Stimulated activated naive CD8-positive, alpha-beta T cell treated with anti-CD3 and anti-CD28 coated beads, Interleukin-15, amount 100 ng/mL, for 72 hours (primary cell): ENCODE results near the gene NREP.

Experiments used
- ATAC-seq: fragments of 150-1000 bp; cut with Tn5 transposase; 2 replicates; pipeline ENCODE4 v1.10.0; 2021; ENCODE audit warnings: mild to moderate bottlenecking, moderate library complexity
- DNase-seq, 2 donors: peaks; one replicate each; pipeline ENCODE4 v3.0.0; 2021 to 2022
- H3K27ac Mint-ChIP-seq, 2 donors: one replicate each; pipeline ENCODE4 v1.8.0; 2022; ENCODE audit warnings: mild to moderate bottlenecking in 2 of 2, mixed read lengths in 2 of 2, moderate library complexity in 2 of 2
- H3K27me3 Mint-ChIP-seq: one replicate; pipeline ENCODE4 v1.8.0; 2022; ENCODE audit warnings: mixed read lengths
- H3K4me1 Mint-ChIP-seq: one replicate; pipeline ENCODE4 v1.8.0; 2022; ENCODE audit warnings: mild to moderate bottlenecking, mixed read lengths
- H3K4me3 Mint-ChIP-seq, 2 donors: one replicate each; pipeline ENCODE4 v1.8.0; 2022; ENCODE audit warnings: mild to moderate bottlenecking in 2 of 2, mixed read lengths in 2 of 2, moderate library complexity in 1 of 2
- H3K9me3 Mint-ChIP-seq, 2 donors: one replicate each; pipeline ENCODE4 v1.8.0; 2022; ENCODE audit warnings: mixed read lengths in 2 of 2

Gene NREP

GRCh38 chr5:111776913-111777781 lies 20.2 kb upstream of the NREP start:
- Mint-ChIP-seq H3K27ac (no peak overlapping the region), H3K4me1 (peaks cover 8% of the 10 kb centered on the region), H3K27me3 (peaks cover 41% of the 10 kb centered on the region), H3K9me3 (no peaks in the 10 kb centered on the region), H3K4me3 (no peak overlapping the region)
- ATAC-seq (no peak), DNase-seq (no peak)

GRCh38 chr5:111775224-111775623 lies 18.2 kb upstream of the NREP start:
- Mint-ChIP-seq H3K9me3 (no peaks in the 10 kb centered on the region), H3K4me3 (no peak overlapping the region), H3K27me3 (peaks cover 36% of the 10 kb centered on the region)

GRCh38 chr5:111774525-111774924 lies 17.5 kb upstream of the NREP start:
- ATAC-seq = no peak
- peaks cover 30% of the 10 kb centered on the region for H3K27me3 Mint-ChIP-seq
- H3K4me1 Mint-ChIP-seq = peaks cover 8% of the 10 kb centered on the region
- no peak overlapping the region for H3K4me3 Mint-ChIP-seq
- H3K27ac Mint-ChIP-seq = no peak overlapping the region
- no peaks in the 10 kb centered on the region for H3K9me3 Mint-ChIP-seq
- no peak for DNase-seq

More at GRCh38 chr5:111775224-111775623, 18.2 kb upstream of the NREP start:
- ATAC-seq (no peak), DNase-seq (no peak)
- Mint-ChIP-seq H3K4me1 (peaks cover 8% of the 10 kb centered on the region), H3K27ac (no peak overlapping the region)

- H3K9me3 Mint-ChIP-seq = no peaks in the 10 kb centered on the region
Measured at GRCh38 chr5:111772456-111773122, 15.6 kb upstream of the NREP start.

GRCh38 chr5:111769541-111769940 lies 12.5 kb upstream of the NREP start:
- H3K4me1 Mint-ChIP-seq = peaks cover 6% of the 10 kb centered on the region
- no peaks in the 10 kb centered on the region for H3K9me3 Mint-ChIP-seq
- H3K27me3 Mint-ChIP-seq = peaks cover 23% of the 10 kb centered on the region
- DNase-seq (no peak), ATAC-seq (no peak)
- no peak overlapping the region for H3K4me3 Mint-ChIP-seq
- H3K27ac Mint-ChIP-seq = no peak overlapping the region

More at GRCh38 chr5:111772456-111773122, 15.6 kb upstream of the NREP start:
- Mint-ChIP-seq H3K27ac (no peak overlapping the region), H3K27me3 (peaks cover 35% of the 10 kb centered on the region), H3K4me3 (no peak overlapping the region), H3K4me1 (peaks cover 8% of the 10 kb centered on the region)
- DNase-seq (no peak), ATAC-seq (no peak)

- no peak overlapping the region for H3K27ac Mint-ChIP-seq
- no peak overlapping the region for H3K4me3 Mint-ChIP-seq
- no peaks in the 10 kb centered on the region for H3K9me3 Mint-ChIP-seq
- DNase-seq = no peak
- peaks cover 13% of the 10 kb centered on the region for H3K27me3 Mint-ChIP-seq
- H3K4me1 Mint-ChIP-seq = peaks cover 4% of the 10 kb centered on the region
- ATAC-seq = no peak
Measured at GRCh38 chr5:111765613-111766571, 8.9 kb upstream of the NREP start.

- no peak overlapping the region for H3K27ac Mint-ChIP-seq
- H3K4me1 Mint-ChIP-seq = peaks cover 4% of the 10 kb centered on the region
- H3K4me3 Mint-ChIP-seq = no peak overlapping the region
- H3K27me3 Mint-ChIP-seq = peaks cover 13% of the 10 kb centered on the region
- H3K9me3 Mint-ChIP-seq = no peaks in the 10 kb centered on the region
- peak; percentile 35 for ATAC-seq
- no peak for DNase-seq
Measured at GRCh38 chr5:111764019-111764418, 7.0 kb upstream of the NREP start.

GRCh38 chr5:111762895-111763294 lies 5.9 kb upstream of the NREP start:
- no peaks in the 10 kb centered on the region for H3K9me3 Mint-ChIP-seq
- ATAC-seq = no peak
- no peak overlapping the region for H3K27ac Mint-ChIP-seq
- no peak for DNase-seq
- H3K27me3 Mint-ChIP-seq = peaks cover 5% of the 10 kb centered on the region
- H3K4me3 Mint-ChIP-seq = no peak overlapping the region
- H3K4me1 Mint-ChIP-seq = peaks cover 13% of the 10 kb centered on the region

- H3K4me3 Mint-ChIP-seq = peak overlapping the region; percentile 88 to 89
- no peak for ATAC-seq
- H3K9me3 Mint-ChIP-seq = no peaks in the 10 kb centered on the region
- no peak for DNase-seq
- peak overlapping the region in 1 of 2 donors; percentile 95 for H3K27ac Mint-ChIP-seq
- H3K4me1 Mint-ChIP-seq = peaks cover 22% of the 10 kb centered on the region
- no peaks in the 10 kb centered on the region for H3K27me3 Mint-ChIP-seq
Measured at GRCh38 chr5:111758284-111758628, 1.3 kb upstream of the NREP start.

- Mint-ChIP-seq H3K9me3 (no peaks in the 10 kb centered on the region), H3K27me3 (no peaks in the 10 kb centered on the region), H3K4me3 (peak overlapping the region; percentile 88 to 89), H3K4me1 (peaks cover 22% of the 10 kb centered on the region), H3K27ac (peak overlapping the region; percentile 84 to 95)
- peak; percentile 84 for ATAC-seq
- peak; percentile 88 to 89 for DNase-seq
Measured at GRCh38 chr5:111757355-111758283, 625 bp upstream of the NREP start.

- no peak for ATAC-seq
- Mint-ChIP-seq H3K9me3 (no peaks in the 10 kb centered on the region), H3K27me3 (no peaks in the 10 kb centered on the region), H3K4me1 (peaks cover 18% of the 10 kb centered on the region), H3K4me3 (peak overlapping the region; percentile 88 to 89), H3K27ac (no peak overlapping the region)
- no peak for DNase-seq
Measured at GRCh38 chr5:111755942-111756381, 1.0 kb downstream of the NREP start.

- Mint-ChIP-seq H3K27ac (no peak overlapping the region), H3K4me3 (peak overlapping the region in 1 of 2 donors; percentile 52), H3K27me3 (no peaks in the 10 kb centered on the region), H3K4me1 (peaks cover 18% of the 10 kb centered on the region), H3K9me3 (no peaks in the 10 kb centered on the region)
- ATAC-seq = no peak
- DNase-seq = no peak
Measured at GRCh38 chr5:111755345-111755941, 1.6 kb downstream of the NREP start.

GRCh38 chr5:111753884-111754589 lies 3.0 kb downstream of the NREP start:
- H3K9me3 Mint-ChIP-seq = no peaks in the 10 kb centered on the region
- no peak for ATAC-seq
- H3K27me3 Mint-ChIP-seq = no peaks in the 10 kb centered on the region
- H3K27ac Mint-ChIP-seq = no peak overlapping the region
- H3K4me1 Mint-ChIP-seq = peaks cover 26% of the 10 kb centered on the region
- DNase-seq = no peak
- no peak overlapping the region for H3K4me3 Mint-ChIP-seq
